Measurements from ENCODE around the gene MTCL1. TPM values are rescaled to one million over a fixed set of nuclear protein-coding genes. Genes with fewer than 3 reads are reported as not detected.

MTCL1 gene
- total RNA-seq, 1 donor from 2014 or later = 7.7 TPM

DNA sequence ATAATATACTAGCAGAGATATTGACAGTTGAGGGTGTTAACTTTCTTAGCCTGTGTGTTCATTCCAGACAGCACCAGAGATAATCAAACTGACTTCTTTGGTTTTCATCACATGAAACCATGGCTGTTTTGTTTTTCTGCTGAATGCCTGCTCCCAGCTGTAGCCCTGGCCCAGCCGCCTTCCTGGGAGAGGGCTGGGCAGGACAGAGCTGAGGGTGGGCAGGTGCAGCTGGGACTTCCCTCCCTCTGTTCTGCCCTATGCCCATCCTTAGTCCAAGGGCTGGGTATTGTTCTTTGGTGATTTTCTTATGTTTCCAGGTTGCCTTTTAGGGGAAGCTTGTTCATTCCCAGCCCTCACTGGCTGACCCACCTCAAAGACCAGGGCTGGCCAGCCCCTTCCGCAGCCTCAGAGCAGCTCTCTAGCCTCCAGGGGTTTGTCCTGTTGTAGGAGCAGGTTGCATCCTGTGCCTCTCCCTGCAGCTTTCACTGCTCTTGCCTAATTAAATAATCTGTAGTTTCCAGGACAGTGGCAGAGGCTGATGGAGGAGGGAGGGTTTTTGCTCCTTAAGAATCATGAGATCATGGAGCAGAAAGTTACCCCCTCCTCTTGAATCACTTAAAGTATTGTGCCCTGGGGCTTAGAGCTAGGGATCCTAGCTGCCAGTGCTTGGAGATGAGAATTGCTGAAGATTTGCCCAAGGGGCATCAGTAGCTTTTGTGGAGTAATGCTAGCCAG is 61.4 kb downstream of the MTCL1 start:
- DNase-seq (ENCODE audit: low read depth in 2 of 2) = no peak

DNA sequence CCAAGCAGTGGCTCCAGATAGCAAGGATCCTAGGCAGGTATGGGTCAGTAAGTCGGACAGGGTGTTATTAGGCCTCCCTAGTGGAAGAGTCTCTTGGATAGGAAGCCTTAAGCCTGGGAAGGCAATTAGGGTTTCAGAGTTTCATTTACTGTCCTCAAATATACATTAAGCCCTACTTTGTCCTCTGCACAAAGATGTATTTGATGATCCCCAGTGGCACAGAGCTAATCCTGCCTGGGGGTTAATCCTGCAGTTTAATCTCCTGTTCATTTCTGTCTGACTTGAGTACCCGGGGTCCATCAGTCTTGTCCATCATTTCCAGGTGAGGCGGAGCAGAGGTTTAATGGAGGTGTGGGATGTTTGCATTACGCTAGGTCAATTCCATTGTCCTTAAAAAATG is 62.0 kb downstream of the MTCL1 start:
- DNase-seq (ENCODE audit: low read depth in 2 of 2) = no peak

DNA sequence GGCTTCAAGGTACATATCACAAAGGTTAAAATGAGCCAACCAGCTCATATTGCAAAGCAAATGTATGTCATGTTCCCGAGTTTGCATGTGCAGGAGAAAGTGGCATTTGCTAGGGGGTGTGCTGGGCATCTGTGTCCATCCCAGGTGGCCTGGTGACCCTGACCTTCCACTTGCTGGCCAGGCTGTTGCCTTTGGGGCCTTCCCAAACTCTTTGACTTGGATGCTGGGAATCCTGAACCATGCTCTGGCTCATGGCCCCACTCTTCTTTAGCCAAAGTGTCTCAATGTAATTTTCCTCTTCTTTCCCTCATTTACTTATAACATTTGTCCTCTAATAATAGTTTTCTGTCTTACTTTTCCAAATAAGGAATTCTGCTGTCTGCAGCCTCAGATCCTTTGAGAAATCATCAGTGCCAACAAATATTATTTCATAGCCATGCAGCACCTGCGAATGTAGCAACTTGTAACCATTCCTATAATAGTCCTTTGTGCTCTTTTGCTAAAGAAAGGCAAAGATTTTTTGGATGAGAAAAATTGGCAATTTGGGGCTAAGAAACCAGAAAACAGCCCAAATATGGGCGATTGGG is 64.2 kb downstream of the MTCL1 start:
- DNase-seq (ENCODE audit: low read depth in 2 of 2) = no peak

DNA sequence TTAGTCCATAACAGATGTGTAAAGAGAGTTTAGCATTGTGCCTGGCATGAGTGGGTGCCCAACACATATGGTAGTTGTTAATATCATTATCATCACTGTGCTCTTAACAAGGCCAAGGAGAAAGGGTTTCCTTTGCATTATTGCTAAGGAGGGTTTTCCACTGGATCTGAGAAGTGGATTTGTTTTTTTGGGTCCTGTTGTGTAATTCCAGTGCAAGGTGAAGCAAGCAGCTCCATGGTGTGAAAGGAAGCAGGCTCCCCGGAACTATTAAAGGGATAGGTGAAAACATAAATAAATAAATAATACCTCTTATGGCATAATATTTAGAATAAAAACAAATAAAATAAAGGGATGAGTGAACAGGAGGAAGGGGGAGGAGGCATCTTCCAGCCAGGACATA is 65.3 kb downstream of the MTCL1 start:
- no peak for DNase-seq (ENCODE audit: low read depth in 2 of 2)

DNA sequence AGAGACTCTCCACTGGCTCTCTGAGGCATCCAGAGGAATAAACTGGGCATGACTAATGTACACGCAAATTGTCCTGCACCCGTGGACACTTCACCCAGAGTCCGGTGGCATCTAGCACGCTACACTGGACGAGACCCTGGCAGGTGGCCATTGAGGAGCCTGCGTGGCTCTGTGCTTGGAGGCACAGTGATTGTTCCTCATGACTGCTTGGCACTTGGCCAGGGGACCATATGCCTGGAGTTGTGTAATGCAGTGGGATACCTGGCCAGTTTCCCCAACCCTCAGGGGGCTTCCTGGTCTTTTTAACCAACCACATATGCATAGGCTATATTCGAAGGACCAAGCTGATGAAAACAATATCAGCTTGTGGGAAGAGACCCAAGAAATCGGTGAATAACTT is 66.6 kb downstream of the MTCL1 start:
- DNase-seq (ENCODE audit: low read depth in 2 of 2) = peak; percentile 36

DNA sequence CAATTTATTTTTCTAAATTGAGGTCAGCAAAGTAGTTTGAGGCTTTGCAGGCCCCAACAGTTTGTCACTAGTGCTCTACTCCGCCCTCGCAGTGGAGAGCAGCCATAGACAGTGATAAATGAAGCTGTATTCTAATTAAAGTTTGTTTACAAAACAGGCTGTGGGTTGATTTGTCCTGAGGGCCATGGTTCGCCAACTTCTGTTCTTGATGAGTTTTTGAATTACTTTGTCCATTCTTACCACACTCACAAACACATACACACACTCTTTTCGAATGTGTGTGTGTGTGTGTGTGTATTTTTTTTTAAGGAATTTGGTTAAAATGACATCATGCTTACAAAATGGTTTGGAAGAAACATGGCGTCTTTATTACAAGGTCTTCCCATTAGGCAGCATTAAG is 68.6 kb downstream of the MTCL1 start:
- no peak for DNase-seq (ENCODE audit: low read depth in 2 of 2)

DNA sequence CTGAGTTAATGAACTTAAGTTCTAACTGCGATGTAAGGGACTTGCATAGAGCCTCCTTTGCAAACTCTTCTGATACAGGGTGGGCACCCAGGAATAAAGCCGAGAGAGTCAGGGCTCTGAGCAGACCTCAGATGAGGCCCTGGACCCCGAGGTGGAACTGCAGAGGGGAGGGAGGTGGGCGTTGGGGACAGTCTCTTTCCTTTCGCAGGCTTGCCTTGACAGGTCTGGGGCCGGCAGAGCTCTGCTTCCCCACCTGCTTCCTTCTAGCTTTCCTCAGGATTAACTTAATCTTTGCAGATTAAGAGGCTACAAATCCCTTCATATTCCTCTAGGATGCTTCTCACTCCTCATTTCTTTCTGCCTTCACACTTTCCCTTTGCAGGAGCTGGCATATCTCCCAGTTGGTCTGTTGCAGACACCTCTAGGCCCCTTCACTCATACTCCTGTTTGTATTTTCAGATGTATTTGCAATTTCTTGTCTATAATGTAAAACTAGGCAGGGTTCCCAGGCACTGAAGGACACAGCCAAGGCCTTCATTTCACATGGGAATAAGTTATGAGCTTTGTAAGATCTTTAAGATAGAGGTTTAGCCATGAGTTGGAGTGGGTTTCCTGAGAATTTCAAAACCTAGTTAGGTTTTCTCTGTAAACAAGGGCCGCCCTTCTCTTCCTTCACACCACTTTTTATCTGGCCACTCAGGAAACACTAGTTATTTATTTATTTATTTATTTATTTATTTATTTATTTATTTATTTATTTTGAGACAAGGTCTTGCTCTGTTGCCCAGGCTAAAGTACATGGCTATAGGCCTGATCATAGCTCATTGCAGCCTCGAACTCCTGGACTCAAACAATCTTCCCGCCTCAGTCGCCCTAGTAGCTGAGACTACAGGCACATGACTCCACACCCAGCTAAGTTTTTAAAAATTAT is 70.9 kb downstream of the MTCL1 start:
- DNase-seq (ENCODE audit: low read depth in 2 of 2) = no peak

DNA sequence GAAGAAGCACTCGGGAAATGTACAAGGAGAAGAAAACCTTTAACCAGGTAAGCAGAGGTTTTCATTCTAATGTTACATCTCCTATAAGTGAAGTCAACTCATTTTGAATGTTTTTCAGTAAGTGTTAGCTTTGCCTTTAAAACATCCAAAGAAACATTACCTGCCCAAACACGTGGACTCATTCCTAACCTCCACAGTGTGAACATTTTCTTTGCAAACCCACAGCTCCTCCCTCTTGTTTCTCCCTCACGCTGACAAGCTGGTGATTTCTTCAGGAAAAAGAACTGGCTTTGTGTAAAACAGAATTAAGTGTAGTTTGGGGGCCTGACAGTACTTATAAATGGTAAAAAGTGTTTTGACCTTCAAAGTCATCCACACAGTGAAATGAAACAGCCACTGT is 72.5 kb downstream of the MTCL1 start:
- no peak for DNase-seq (ENCODE audit: low read depth in 2 of 2)

DNA sequence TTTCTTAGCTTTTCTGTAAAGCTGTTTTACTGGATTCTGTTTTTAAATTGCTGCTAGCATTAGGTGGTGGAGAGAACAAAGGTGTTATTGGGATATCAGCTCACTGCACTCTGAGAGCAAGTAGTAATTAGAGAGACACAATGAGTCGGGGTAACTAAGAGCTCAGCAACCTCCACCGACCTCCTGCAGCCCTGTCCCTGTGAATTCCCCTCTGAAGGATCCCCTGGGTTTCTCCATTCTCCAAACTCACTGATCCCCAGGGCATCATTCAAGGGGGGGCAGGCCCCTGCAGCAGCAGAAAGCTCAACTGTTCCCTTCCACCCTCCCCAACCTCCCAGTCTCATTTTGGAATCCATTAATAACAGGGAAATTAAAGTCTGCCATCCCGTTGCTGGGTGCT is 73.0 kb downstream of the MTCL1 start:
- DNase-seq (ENCODE audit: low read depth in 2 of 2) = no peak

DNA sequence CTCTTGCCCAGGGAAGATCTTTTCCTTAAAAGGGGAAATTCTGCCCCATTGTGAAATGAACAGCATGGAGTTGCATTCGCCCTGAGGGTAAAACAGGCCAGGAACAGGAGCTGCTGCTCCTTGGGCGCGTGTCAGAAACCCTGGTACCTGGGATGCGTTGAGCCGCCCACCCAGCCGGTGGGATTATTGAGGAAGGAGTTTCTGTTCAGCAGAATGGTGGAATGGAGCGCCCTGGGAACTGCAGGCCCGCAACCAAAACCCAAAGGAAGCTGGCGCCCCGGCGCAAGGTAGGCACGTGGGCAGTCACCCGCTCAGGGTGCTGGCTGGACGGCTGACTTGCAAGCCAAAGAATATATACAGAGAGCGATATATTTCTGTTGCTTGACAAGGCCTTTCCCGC is 73.5 kb downstream of the MTCL1 start:
- no peak for DNase-seq (ENCODE audit: low read depth in 2 of 2)

DNA sequence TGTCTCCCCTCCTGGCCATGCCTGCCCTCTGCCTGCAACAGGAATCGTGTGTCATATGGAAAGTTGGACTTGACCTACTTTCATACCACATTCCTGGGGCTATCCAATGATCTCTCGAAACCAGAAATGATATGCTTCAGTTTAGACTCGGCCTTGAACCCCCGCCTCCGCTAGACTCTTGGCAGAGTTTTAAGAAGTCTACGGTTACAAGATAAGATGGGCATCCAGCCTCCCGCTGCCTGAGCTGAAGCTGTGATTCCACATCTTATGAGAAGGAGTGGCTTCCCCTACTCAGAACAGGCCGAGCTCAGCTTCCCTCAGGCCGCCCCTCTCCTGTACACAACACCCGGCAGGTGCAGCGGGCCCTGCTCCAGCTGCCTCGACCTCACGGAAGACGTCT is 73.9 kb downstream of the MTCL1 start:
- no peak for DNase-seq (ENCODE audit: low read depth in 2 of 2)

DNA sequence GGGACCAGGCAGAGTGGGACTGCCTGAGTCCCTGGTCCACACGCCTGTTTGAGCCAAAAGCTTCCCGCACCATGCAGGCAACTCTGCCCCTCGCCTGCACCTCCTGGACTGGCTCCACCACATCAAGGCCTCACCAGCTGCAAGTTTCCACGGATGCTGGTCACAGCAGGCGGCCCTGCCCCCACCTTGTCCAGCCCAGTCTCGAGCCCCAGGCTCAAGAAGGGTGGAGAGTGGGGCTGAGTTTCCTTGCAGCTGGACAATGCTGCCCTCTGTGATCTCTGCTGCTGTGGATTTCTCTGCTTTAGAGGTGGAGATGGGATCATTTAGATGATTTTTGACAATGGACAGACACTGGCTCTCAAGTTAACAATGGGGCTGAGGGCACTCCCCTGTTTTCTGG is 74.9 kb downstream of the MTCL1 start:
- DNase-seq (ENCODE audit: low read depth in 2 of 2) = no peak

DNA sequence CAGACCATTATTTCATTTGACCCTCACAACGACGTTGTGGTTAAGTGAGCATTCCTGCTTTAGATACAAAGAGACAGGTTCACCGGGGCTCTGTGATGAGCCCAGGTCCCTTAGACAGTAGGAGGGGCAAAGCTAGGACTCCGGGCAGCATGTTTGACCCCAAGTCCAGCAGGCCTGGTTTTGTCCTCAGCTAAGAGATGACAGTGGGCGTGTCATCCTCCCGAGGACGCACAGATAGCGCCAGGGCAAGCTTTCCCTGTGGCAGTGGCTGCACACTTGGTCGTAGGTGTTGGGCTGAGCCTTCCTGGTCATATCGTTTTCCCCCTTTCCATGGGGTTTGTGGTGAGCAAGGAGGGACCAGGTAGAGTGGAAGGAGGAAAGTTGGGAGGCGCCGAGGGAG is 76.3 kb downstream of the MTCL1 start:
- DNase-seq (ENCODE audit: low read depth in 2 of 2) = no peak

DNA sequence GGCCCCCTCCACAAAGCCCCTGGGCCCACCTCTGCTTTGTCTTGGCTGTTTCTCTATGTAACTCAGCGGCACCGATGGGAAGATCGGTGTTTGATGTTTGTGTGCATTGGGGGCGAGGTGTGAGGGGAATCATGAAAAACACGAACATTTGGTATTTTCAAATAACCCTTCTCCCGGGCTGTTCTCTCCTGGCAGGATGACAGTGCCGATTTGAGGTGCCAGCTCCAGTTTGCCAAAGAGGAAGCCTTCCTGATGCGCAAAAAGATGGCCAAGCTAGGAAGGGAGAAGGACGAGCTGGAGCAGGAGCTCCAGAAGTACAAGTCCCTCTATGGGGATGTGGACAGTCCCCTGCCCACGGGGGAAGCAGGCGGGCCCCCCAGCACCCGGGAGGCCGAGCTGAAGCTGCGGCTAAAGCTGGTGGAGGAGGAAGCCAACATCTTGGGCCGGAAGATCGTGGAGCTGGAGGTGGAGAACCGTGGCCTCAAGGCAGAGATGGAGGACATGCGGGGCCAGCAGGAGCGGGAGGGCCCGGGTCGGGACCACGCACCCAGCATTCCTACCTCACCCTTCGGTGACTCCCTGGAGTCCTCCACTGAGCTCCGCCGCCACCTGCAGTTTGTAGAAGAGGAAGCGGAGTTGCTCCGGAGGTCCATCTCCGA is 78.1 kb downstream of the MTCL1 start:
- no peak for DNase-seq (ENCODE audit: low read depth in 2 of 2)

DNA sequence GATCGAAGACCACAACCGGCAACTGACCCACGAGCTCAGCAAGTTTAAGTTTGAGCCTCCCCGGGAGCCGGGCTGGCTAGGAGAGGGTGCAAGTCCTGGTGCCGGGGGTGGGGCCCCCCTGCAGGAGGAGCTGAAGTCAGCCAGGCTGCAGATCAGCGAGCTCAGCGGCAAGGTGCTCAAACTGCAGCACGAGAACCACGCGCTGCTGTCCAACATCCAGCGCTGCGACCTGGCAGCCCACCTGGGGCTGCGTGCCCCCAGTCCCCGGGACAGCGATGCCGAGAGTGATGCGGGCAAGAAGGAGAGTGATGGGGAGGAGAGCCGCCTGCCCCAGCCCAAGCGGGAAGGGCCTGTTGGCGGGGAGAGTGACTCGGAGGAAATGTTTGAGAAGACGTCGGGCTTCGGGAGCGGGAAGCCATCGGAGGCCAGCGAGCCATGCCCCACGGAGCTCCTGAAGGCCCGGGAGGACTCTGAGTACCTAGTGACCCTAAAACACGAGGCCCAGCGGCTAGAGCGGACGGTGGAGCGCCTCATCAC is 78.7 kb downstream of the MTCL1 start:
- no peak for DNase-seq (ENCODE audit: low read depth in 2 of 2)

DNA sequence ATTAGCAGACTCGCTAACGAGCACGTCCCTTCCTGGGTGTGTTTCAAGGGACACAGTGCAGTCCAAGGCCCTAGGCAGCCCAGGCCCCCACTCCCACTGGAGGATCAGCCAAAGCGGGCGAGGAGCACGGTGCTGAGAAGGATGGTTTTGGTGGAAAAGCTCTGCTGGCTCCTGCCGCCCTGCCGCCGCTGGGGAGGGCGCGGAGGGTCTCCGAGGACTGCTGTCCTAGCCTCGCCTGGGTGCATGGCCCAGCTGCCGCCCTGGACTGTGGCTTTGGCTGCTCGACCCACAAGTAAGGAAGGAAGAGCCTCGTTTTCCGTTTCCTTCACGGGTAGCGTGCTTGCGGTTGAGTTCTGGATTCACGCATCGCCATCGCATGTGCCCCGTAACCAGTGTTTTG is 79.9 kb downstream of the MTCL1 start:
- DNase-seq (ENCODE audit: low read depth in 2 of 2) = no peak

DNA sequence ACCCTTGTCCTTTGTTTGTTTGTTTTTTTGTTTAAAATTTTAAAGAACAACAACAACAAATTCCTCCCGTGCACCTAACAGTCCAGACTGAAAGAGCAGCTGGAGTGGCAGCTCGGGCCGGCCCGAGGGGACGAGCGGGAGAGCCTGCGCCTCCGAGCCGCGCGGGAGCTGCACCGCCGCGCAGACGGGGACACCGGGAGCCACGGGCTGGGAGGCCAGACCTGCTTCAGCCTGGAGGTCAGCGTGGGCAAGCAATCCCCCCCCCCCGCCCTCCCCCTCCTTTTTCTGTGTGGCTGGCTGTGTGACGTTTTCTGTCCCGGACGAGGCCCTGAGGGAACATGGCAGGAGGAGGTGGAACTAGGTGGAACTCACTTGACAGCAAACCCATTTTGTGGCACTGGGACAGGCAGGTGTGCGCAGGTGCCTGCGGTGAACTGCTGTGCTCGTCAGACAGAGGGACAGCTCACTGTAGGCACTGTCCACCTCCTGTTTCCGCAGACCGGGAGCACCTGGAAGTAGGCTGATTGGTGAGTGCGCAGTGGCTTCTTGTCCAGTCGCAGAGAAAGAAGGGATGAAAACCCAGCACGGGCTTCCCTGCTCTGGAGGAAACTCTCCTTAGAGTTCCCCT is 80.6 kb downstream of the MTCL1 start:
- no peak for DNase-seq (ENCODE audit: low read depth in 2 of 2)

DNA sequence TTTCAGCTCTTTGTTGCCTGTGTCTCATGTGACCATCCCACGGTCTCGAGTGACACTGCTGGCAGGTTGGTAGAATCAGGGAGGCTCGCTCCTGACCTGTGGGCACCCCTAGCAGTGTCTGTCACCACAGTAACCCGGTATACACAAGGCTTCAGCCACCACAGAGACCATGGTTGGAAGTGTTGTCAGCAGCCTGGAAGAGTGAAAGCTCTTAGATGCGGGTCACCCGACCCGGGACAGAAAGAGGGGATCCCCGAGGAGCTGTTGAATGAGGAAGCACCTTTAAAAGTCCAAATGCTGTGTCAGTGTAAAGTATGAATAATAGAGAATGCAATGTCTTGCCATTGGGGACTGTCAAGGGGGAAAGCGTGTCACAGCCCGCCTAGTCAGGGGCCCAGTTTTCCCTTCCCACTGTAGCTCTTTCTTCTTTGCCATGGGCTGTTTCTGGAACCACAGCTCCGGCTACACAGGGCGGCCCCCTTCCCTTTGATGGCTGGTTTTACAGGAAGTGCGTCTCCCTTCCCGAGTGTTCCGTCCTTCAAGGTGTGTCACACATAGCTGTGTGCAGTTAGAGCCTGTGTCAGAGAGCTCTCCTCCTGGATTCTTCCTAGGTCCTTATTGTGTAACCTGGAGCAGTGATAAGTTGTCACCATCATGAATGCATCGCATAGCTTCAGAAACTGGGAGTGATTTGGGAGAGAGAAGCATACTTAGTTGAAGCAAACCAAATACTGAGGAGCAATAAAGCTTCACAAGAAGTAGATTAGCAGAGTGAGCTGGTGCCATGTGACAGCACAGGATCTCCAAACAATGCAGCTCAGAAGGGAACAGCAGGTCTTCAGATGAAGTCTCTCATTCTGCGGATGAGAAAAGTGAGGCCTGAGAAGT is 81.4 kb downstream of the MTCL1 start:
- no peak for DNase-seq (ENCODE audit: low read depth in 2 of 2)

DNA sequence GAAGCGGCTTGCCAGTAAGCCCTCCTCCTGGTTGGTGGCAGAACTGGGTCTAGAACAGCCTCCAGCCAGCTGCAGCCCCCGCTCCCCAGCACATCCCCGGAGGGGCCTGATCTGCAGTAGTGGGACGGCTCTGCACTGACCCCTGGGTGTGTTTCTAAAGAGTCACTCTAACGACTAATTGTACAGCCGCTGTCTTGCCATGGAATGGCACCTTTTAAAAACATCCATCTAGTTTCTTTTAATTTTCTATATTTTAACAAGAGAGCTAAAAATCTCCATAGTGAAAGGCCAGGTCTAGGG is 82.0 kb downstream of the MTCL1 start:
- DNase-seq (ENCODE audit: low read depth in 2 of 2) = no peak

DNA sequence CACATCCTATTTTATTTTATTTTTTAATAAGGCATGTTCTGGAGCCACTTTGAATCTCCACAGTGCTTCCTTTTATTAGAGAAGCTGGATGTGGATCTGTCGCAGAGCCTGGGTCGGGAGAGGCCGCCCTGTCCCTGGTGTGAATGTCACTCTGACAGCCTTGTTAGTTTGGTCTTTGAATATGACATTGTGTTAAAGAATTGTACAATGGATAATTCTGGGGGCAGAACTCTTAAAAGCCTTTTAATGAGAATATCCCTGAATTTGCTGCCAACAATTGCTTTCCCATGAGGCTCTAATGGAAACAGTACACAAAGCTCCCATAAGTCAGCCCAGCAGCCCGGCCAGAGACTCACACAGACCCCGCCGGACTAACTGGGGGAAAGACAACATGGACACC is 82.4 kb downstream of the MTCL1 start:
- DNase-seq (ENCODE audit: low read depth in 2 of 2) = no peak
